DND-41 (cell line): ENCODE measurements around the gene GPC6.

ENCODE experiments used
- ATAC-seq: fragments of 200-7000 bp; cut with Tn5 transposase; 3 replicates; pipeline ENCODE4 v1.9.1; 2021; ENCODE audit warnings: low read depth; ENCODE audit not compliant: insufficient read depth
- DNase-seq: peaks from one replicate; pipeline ENCODE4 v3.0.0-alpha.2; 2020
- H2AFZ ChIP-seq: 2 replicates; pipeline ENCODE4 v1.6.0; 2012; ENCODE audit warnings: low read depth, low read length
- H3K27ac ChIP-seq: 2 replicates; pipeline ENCODE4 v1.5.1; 2012; ENCODE audit warnings: low read length, inconsistent platforms
- H3K27me3 ChIP-seq: fragments of 200-600 bp; sonication (generic); 2 replicates; pipeline ENCODE4 v1.6.0; 2012; ENCODE audit warnings: low read length, mild to moderate bottlenecking, inconsistent platforms; ENCODE audit not compliant: insufficient read depth, poor library complexity
- H3K36me3 ChIP-seq: 2 replicates; pipeline ENCODE4 v1.5.1; 2012; ENCODE audit warnings: low read length, inconsistent platforms; ENCODE audit not compliant: insufficient read depth
- H3K4me1 ChIP-seq: 2 replicates; pipeline ENCODE4 v1.5.1; 2012; ENCODE audit warnings: mild to moderate bottlenecking, low read length; ENCODE audit not compliant: insufficient read depth
- H3K4me2 ChIP-seq: 2 replicates; pipeline ENCODE4 v1.6.0; 2012; ENCODE audit warnings: mild to moderate bottlenecking, moderate library complexity, low read length, inconsistent platforms; ENCODE audit not compliant: insufficient read depth
- H3K4me3 ChIP-seq, 2 experiments: fragments of 200-600 bp in 1 of 2; shearing (Covaris generic) in 1 of 2; 2 replicates each; pipeline ENCODE4 v1.5.1; 2012 to 2016; ENCODE audit warnings: inconsistent platforms in 2 of 2, low read length in 2 of 2, mild to moderate bottlenecking in 2 of 2, low read depth in 1 of 2, moderate library complexity in 1 of 2
- H3K79me2 ChIP-seq: 2 replicates; pipeline ENCODE4 v1.6.0; 2012; ENCODE audit warnings: low read length, inconsistent platforms; ENCODE audit not compliant: insufficient read depth
- H3K9ac ChIP-seq: 2 replicates; pipeline ENCODE4 v1.6.0; 2012; ENCODE audit warnings: low read depth, mild to moderate bottlenecking, inconsistent platforms, low read length, moderate library complexity
- H3K9me3 ChIP-seq: 2 replicates; pipeline ENCODE4 v1.5.1; 2012; ENCODE audit warnings: low read length, moderate library complexity, mild to moderate bottlenecking, inconsistent platforms; ENCODE audit not compliant: insufficient read depth, severe bottlenecking
- H4K20me1 ChIP-seq: 2 replicates; pipeline ENCODE4 v1.6.0; 2012; ENCODE audit warnings: low read length; ENCODE audit not compliant: insufficient read depth
- CTCF ChIP-seq: IDR thresholded peaks from 2 replicates; pipeline ENCODE4 v1.5.1; 2012; ENCODE audit warnings: borderline replicate concordance, low read length, moderate library complexity, mild to moderate bottlenecking; ENCODE audit not compliant: poor library complexity, severe bottlenecking; ENCODE audit errors: extremely low read depth
- EZH2 ChIP-seq: IDR thresholded peaks from 3 replicates; pipeline ENCODE4 v1.6.1; 2012; ENCODE audit warnings: borderline replicate concordance, low read depth, mild to moderate bottlenecking, moderate library complexity, low read length, inconsistent platforms; ENCODE audit not compliant: severe bottlenecking

The GPC6 gene

DNA sequence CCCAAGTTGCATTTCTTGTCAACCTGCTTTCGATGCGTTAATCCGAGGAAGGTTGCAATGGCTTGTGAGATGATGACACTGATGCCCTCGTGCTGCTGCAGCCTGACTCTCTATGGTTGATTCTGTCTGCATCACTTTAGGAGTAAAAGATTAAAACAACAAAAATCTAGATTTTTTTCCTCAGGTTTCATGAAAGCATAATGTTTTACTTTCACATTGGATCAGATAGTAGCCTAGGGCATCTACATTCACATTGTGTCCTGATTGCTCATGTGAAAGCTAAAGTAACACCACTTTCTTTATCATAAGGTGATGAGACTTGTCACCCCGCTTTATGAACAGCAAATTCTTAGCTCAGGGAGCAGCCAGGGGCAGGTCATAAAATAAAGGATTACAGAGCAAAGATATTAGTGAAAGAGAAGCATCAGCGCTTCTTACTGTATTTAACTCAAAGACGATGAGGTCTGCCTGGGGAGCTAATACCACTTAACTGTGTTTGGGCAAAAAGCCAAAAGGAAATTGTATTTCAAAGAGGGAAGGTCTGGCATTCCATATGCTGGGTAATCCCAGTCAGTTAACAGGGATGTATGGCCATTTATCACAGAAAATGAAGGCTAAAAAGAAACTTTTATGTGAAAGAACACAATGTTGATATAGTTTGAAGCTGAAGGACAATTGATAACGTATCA, 270.5 kb downstream of the GPC6 start:
- Histone ChIP-seq H4K20me1 (no peaks in the 10 kb centered on the region), H3K36me3 (no peaks in the 10 kb centered on the region), H3K9ac (no peak overlapping the region), H2AFZ (no peak overlapping the region), H3K4me1 (no peaks in the 10 kb centered on the region), H3K27me3 (no peaks in the 10 kb centered on the region), H3K4me2 (no peak overlapping the region), H3K9me3 (no peaks in the 10 kb centered on the region), H3K4me3 (no peak overlapping the region), H3K79me2 (no peaks in the 10 kb centered on the region), H3K27ac (no peak overlapping the region)
- DNase-seq (no peak), ATAC-seq (no peak)
- TF ChIP-seq EZH2 (no peak), CTCF (no peak)

- H3K9me3 ChIP-seq, result no peaks in the 10 kb centered on the region
- no peak overlapping the region for H3K27ac ChIP-seq
- H3K79me2 ChIP-seq, result no peaks in the 10 kb centered on the region
- TF ChIP-seq EZH2 (no peak), CTCF (no peak)
- no peaks in the 10 kb centered on the region for H3K36me3 ChIP-seq
- no peak for ATAC-seq
- no peaks in the 10 kb centered on the region for H3K27me3 ChIP-seq
- no peak overlapping the region for H3K4me3 ChIP-seq
- no peak for DNase-seq
- H3K9ac ChIP-seq, result no peak overlapping the region
- no peaks in the 10 kb centered on the region for H4K20me1 ChIP-seq
- H2AFZ ChIP-seq, result no peak overlapping the region
- H3K4me2 ChIP-seq, result no peak overlapping the region
- no peaks in the 10 kb centered on the region for H3K4me1 ChIP-seq
Measured at GRCh38 chr13:93499991-93500390, 273.4 kb downstream of the GPC6 start.

GRCh38 chr13:93502071-93502470, 275.5 kb downstream of the GPC6 start:
- no peaks in the 10 kb centered on the region for H4K20me1 ChIP-seq
- no peaks in the 10 kb centered on the region for H3K9me3 ChIP-seq
- H3K79me2 ChIP-seq, result no peaks in the 10 kb centered on the region
- no peak overlapping the region for H3K4me2 ChIP-seq
- no peak for DNase-seq
- no peak overlapping the region for H2AFZ ChIP-seq
- no peaks in the 10 kb centered on the region for H3K36me3 ChIP-seq
- no peaks in the 10 kb centered on the region for H3K27me3 ChIP-seq
- TF ChIP-seq CTCF (no peak), EZH2 (no peak)
- H3K27ac ChIP-seq, result no peak overlapping the region
- no peak for ATAC-seq
- H3K4me1 ChIP-seq, result no peaks in the 10 kb centered on the region
- H3K9ac ChIP-seq, result no peak overlapping the region
- no peak overlapping the region for H3K4me3 ChIP-seq
